ENCODE measurements around the gene TMEM40.

The TMEM40 gene

DNA sequence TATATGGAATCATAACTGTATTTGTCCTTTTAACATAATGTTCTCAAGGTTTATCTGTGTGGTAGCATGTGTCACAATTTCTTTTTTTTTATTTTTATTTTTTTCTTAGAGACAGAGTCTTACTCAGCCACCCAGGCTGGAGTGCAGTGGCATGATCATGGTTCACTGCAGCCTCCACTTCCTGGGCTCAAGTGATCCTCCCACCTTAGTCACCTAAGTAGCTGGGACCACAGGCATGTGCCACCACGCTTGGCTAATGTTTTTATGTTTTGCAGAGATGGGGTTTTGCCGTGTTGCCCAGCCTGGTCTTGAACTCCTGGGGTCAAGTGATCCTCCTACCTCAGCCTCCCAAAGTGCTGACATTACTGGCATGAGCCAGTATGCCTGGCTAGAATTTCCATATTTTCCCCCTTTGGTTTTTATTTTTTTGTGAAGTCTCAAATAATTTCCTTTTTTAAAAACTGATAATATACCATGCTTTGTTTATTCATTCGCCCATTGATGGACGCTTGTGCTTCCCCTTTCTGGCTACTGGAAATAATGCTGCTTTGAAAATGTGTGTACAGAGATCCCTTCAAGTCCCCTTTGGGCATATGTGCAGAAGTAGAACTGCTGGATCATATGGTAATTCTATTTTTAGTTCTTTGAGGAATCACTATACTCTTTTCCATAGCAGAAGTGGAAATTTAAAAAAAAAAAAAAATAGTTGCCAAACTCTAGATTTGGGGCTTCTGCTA lies 28.4 kb downstream of the TMEM40 start:
- Histone ChIP-seq H3K4me1 (ENCODE audit: insufficient read depth, low read length, poor library complexity, severe bottlenecking) (no peaks in the 10 kb centered on the region), H3K9me3 (ENCODE audit: insufficient read depth, low read depth, low read length) (no peaks in the 10 kb centered on the region), H4K20me1 (ENCODE audit: insufficient read depth, low read length, poor library complexity, severe bottlenecking) (no peaks in the 10 kb centered on the region), H3K4me3 (ENCODE audit: low read length, poor library complexity, severe bottlenecking) (no peak overlapping the region), H3K27me3 (ENCODE audit: insufficient read depth, low read length, poor library complexity, severe bottlenecking) (no peaks in the 10 kb centered on the region), H3K79me2 (ENCODE audit: insufficient read depth, low read length) (no peaks in the 10 kb centered on the region), H2AFZ (ENCODE audit: low read length) (no peak overlapping the region), H3K36me3 (ENCODE audit: insufficient read depth, low read length) (no peaks in the 10 kb centered on the region), H3K9me2 (replicated peaks; ENCODE audit: low read depth, low read length) (no peaks in the 10 kb centered on the region), H3K4me2 (ENCODE audit: low read depth, low read length, poor library complexity, severe bottlenecking) (no peak overlapping the region), H3K9ac (ENCODE audit: low read depth, low read length, poor library complexity, severe bottlenecking) (no peak overlapping the region), H3F3A (ENCODE audit: low read depth) (no peaks in the 10 kb centered on the region)
- TF ChIP-seq, protein P1, sequence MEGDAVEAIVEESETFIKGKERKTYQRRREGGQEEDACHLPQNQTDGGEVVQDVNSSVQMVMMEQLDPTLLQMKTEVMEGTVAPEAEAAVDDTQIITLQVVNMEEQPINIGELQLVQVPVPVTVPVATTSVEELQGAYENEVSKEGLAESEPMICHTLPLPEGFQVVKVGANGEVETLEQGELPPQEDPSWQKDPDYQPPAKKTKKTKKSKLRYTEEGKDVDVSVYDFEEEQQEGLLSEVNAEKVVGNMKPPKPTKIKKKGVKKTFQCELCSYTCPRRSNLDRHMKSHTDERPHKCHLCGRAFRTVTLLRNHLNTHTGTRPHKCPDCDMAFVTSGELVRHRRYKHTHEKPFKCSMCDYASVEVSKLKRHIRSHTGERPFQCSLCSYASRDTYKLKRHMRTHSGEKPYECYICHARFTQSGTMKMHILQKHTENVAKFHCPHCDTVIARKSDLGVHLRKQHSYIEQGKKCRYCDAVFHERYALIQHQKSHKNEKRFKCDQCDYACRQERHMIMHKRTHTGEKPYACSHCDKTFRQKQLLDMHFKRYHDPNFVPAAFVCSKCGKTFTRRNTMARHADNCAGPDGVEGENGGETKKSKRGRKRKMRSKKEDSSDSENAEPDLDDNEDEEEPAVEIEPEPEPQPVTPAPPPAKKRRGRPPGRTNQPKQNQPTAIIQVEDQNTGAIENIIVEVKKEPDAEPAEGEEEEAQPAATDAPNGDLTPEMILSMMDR (conservative IDR thresholded peaks at IDR 0.05; ENCODE audit: low read length), result no peak
- no peak for TF ChIP-seq EZH2phosphoT487 (IDR thresholded peaks at IDR 0.05; ENCODE audit: borderline replicate concordance)

DNA sequence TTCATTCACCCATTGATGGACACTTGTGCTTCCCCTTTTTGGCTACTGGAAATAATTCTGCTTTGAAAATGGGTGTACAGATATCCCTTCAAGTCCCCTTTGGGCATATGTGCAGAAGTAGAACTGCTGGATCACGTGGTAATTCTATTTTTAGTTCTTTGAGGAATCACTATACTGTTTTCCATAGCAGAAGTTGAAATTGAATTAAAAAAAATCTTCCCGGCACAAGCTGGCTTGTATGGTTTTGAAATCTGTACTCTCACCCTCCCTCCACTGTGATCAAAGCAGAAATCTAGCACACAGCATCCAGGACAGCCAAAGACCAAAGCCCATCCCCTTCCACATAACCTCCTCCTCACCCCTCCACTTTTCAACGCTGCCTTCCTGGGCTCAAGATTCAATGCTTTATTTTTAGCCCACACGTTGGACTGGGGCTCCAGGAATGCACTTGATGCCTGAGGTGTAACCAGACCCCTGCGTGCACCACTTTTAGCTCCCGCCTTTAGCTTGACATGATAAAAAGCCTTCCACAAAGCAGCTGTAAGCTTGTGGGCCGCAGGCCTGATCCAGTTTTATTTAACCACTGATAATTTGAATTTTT lies 29.9 kb downstream of the TMEM40 start:
- H3K27me3 ChIP-seq (ENCODE audit: insufficient read depth, low read length, poor library complexity, severe bottlenecking), result no peaks in the 10 kb centered on the region
- no peak overlapping the region for H2AFZ ChIP-seq (ENCODE audit: low read length)
- H3K4me3 ChIP-seq (ENCODE audit: low read length, poor library complexity, severe bottlenecking), result no peak overlapping the region
- TF ChIP-seq, protein P1 (conservative IDR thresholded peaks at IDR 0.05; ENCODE audit: low read length), result no peak
- TF ChIP-seq EZH2phosphoT487 (IDR thresholded peaks at IDR 0.05; ENCODE audit: borderline replicate concordance), result no peak
- H3K9me2 ChIP-seq (replicated peaks; ENCODE audit: low read depth, low read length), result no peaks in the 10 kb centered on the region
- no peaks in the 10 kb centered on the region for H3K79me2 ChIP-seq (ENCODE audit: insufficient read depth, low read length)
- H4K20me1 ChIP-seq (ENCODE audit: insufficient read depth, low read length, poor library complexity, severe bottlenecking), result no peaks in the 10 kb centered on the region
- no peaks in the 10 kb centered on the region for H3K36me3 ChIP-seq (ENCODE audit: insufficient read depth, low read length)
- no peak overlapping the region for H3K4me2 ChIP-seq (ENCODE audit: low read depth, low read length, poor library complexity, severe bottlenecking)
- H3F3A ChIP-seq (ENCODE audit: low read depth), result no peaks in the 10 kb centered on the region
- H3K9me3 ChIP-seq (ENCODE audit: insufficient read depth, low read depth, low read length), result no peaks in the 10 kb centered on the region
- H3K9ac ChIP-seq (ENCODE audit: low read depth, low read length, poor library complexity, severe bottlenecking), result no peak overlapping the region
- no peaks in the 10 kb centered on the region for H3K4me1 ChIP-seq (ENCODE audit: insufficient read depth, low read length, poor library complexity, severe bottlenecking)

DNA sequence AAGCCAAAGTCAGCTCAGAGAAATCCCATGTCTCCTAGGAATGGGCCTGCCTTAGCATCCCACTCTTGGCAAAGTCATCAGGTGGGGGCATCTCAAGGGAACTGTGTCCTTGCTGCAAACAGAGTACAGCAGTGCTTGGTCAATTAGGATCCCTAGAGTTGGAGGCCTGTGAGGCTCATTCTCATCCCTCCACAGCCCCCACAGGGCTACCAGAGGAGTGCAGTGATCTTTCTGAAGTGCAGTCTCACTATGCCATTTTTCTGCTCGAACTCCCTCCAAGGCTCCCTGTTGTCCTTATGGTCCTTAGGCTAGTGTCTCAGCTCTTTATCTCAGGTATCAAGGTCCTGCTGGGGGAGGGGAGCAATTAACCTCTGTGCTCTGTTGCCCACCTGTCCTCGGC lies 31.1 kb downstream of the TMEM40 start:
- Histone ChIP-seq H4K20me1 (ENCODE audit: insufficient read depth, low read length, poor library complexity, severe bottlenecking) (no peaks in the 10 kb centered on the region), H3F3A (ENCODE audit: low read depth) (no peaks in the 10 kb centered on the region), H3K4me3 (ENCODE audit: low read length, poor library complexity, severe bottlenecking) (no peak overlapping the region), H3K27me3 (ENCODE audit: insufficient read depth, low read length, poor library complexity, severe bottlenecking) (no peaks in the 10 kb centered on the region), H3K79me2 (ENCODE audit: insufficient read depth, low read length) (no peaks in the 10 kb centered on the region), H3K9ac (ENCODE audit: low read depth, low read length, poor library complexity, severe bottlenecking) (no peak overlapping the region), H3K9me2 (replicated peaks; ENCODE audit: low read depth, low read length) (no peaks in the 10 kb centered on the region), H3K9me3 (ENCODE audit: insufficient read depth, low read depth, low read length) (no peaks in the 10 kb centered on the region), H2AFZ (ENCODE audit: low read length) (no peak overlapping the region), H3K36me3 (ENCODE audit: insufficient read depth, low read length) (no peaks in the 10 kb centered on the region), H3K4me2 (ENCODE audit: low read depth, low read length, poor library complexity, severe bottlenecking) (no peak overlapping the region), H3K4me1 (ENCODE audit: insufficient read depth, low read length, poor library complexity, severe bottlenecking) (no peaks in the 10 kb centered on the region)
- TF ChIP-seq EZH2phosphoT487 (IDR thresholded peaks at IDR 0.05; ENCODE audit: borderline replicate concordance), result no peak
- TF ChIP-seq, protein P1 (conservative IDR thresholded peaks at IDR 0.05; ENCODE audit: low read length), result no peak
